GM23338 (cell line): ENCODE measurements around the gene MYO1E. TPM values are rescaled to one million over a fixed set of nuclear protein-coding genes. Genes with fewer than 3 reads are reported as not detected.

Experiments used
- ATAC-seq: fragments of 200-7000 bp; cut with Tn5 transposase; 3 replicates; pipeline ENCODE4 v1.9.1; 2020
- DNase-seq: peaks from one replicate; pipeline ENCODE4 v3.0.0-alpha.2; 2015; ENCODE audit warnings: low spot score
- H2AFZ ChIP-seq: fragments of 200-600 bp; sonication (generic); 2 replicates; pipeline ENCODE4 v1.8.0; 2016; ENCODE audit warnings: antibody characterized with exemption, mild to moderate bottlenecking, moderate library complexity
- H3F3A ChIP-seq: fragments of 200-600 bp; sonication (generic); replicated peaks from 2 replicates; pipeline ENCODE4 v1.8.0; 2017; ENCODE audit warnings: antibody characterized with exemption, mixed run types, low read depth
- H3K27ac ChIP-seq: fragments of 200-600 bp; sonication (generic); 2 replicates; pipeline ENCODE4 v1.6.1; 2016; ENCODE audit warnings: low read depth
- H3K27me3 ChIP-seq: fragments of 200-600 bp; sonication (generic); 2 replicates; pipeline ENCODE4 v1.8.0; 2016; ENCODE audit warnings: mild to moderate bottlenecking, mixed run types, moderate library complexity; ENCODE audit not compliant: insufficient read depth
- H3K36me3 ChIP-seq: fragments of 200-600 bp; sonication (generic); 2 replicates; pipeline ENCODE4 v1.8.0; 2016; ENCODE audit warnings: mild to moderate bottlenecking; ENCODE audit not compliant: insufficient read depth
- H3K4me1 ChIP-seq: fragments of 200-600 bp; sonication (generic); 2 replicates; pipeline ENCODE4 v1.8.0; 2016; ENCODE audit warnings: mild to moderate bottlenecking, moderate library complexity; ENCODE audit not compliant: insufficient read depth
- H3K4me2 ChIP-seq: fragments of 200-600 bp; sonication (generic); 2 replicates; pipeline ENCODE4 v1.7.1; 2017; ENCODE audit warnings: mixed run types
- H3K4me3 ChIP-seq: fragments of 200-600 bp; sonication (generic); 2 replicates; pipeline ENCODE4 v1.6.1; 2016; ENCODE audit warnings: mixed run types
- H3K79me2 ChIP-seq: fragments of 200-600 bp; sonication (generic); replicated peaks from 2 replicates; pipeline ENCODE4 v1.8.0; 2017; ENCODE audit warnings: mild to moderate bottlenecking; ENCODE audit not compliant: insufficient read depth
- H3K9me2 ChIP-seq: fragments of 200-600 bp; sonication (generic); 2 replicates; pipeline ENCODE4 v1.8.0; 2017; ENCODE audit not compliant: insufficient read depth
- H4K20me1 ChIP-seq: fragments of 200-600 bp; sonication (generic); replicated peaks from 2 replicates; pipeline ENCODE4 v1.8.0; 2017; ENCODE audit warnings: mild to moderate bottlenecking; ENCODE audit not compliant: insufficient read depth
- H3K27ac Mint-ChIP-seq: 2 replicates; pipeline ENCODE4 v1.8.0; 2020; ENCODE audit warnings: inconsistent platforms, mild to moderate bottlenecking, moderate library complexity, mixed read lengths
- H3K27me3 Mint-ChIP-seq: 3 replicates; pipeline ENCODE4 v1.8.0; 2022; ENCODE audit warnings: low read depth, mild to moderate bottlenecking, moderate library complexity, mixed read lengths, inconsistent platforms; ENCODE audit not compliant: insufficient read depth, poor library complexity
- H3K36me3 Mint-ChIP-seq: 3 replicates; pipeline ENCODE4 v1.8.0; 2021; ENCODE audit warnings: low read depth, mild to moderate bottlenecking, inconsistent platforms, moderate library complexity, mixed read lengths
- H3K4me1 Mint-ChIP-seq: 3 replicates; pipeline ENCODE4 v1.8.0; 2020; ENCODE audit warnings: mild to moderate bottlenecking, inconsistent platforms, mixed read lengths
- H3K4me3 Mint-ChIP-seq: 3 replicates; pipeline ENCODE4 v1.8.0; 2021; ENCODE audit warnings: moderate library complexity, mild to moderate bottlenecking, inconsistent platforms, mixed read lengths
- H3K9me3 Mint-ChIP-seq: 3 replicates; pipeline ENCODE4 v1.8.0; 2020; ENCODE audit warnings: moderate library complexity, mild to moderate bottlenecking, inconsistent platforms, mixed read lengths
- CREB1 ChIP-seq: fragments of 250-450 bp; sonication (Bioruptor Pico); IDR thresholded peaks from 2 replicates; pipeline ENCODE4 v1.5.0; 2020; ENCODE audit warnings: low read depth, mild to moderate bottlenecking, moderate library complexity
- CTCF ChIP-seq, 2 experiments: fragments of 200-600 bp in 1 of 2; sonication (generic) in 1 of 2; conservative IDR thresholded peaks; 2 replicates each; pipeline versions ENCODE4 v1.5.1 to v1.6.1; 2016 to 2017; ENCODE audit warnings: antibody characterized with exemption in 2 of 2, low read depth in 2 of 2, mild to moderate bottlenecking in 2 of 2, moderate library complexity in 1 of 2
- ETS1 ChIP-seq: IDR thresholded peaks from 2 replicates; pipeline ENCODE4 v1.6.1; 2016; ENCODE audit warnings: antibody characterized with exemption
- EZH2 ChIP-seq: fragments of 200-600 bp; sonication (generic); IDR thresholded peaks from one replicate; pipeline ENCODE4 v1.8.0; 2017; ENCODE audit warnings: antibody characterized with exemption, mild to moderate bottlenecking, low read depth; ENCODE audit not compliant: unreplicated experiment
- EZH2phosphoT487 ChIP-seq: fragments of 200-600 bp; sonication (generic); IDR thresholded peaks from one replicate; pipeline ENCODE4 v1.8.1; 2018; ENCODE audit warnings: antibody characterized with exemption; ENCODE audit not compliant: unreplicated experiment
- JUNB ChIP-seq: IDR thresholded peaks from one replicate; pipeline ENCODE4 v1.6.1; 2016; ENCODE audit warnings: antibody characterized with exemption; ENCODE audit not compliant: unreplicated experiment
- NANOG ChIP-seq: IDR thresholded peaks from 2 replicates; pipeline ENCODE4 v1.6.1; 2016; ENCODE audit warnings: antibody characterized with exemption, borderline replicate concordance
- POLR2AphosphoS5 ChIP-seq: IDR thresholded peaks from 2 replicates; pipeline ENCODE4 v1.6.1; 2016; ENCODE audit warnings: antibody characterized with exemption, low read depth
- REST ChIP-seq: IDR thresholded peaks from one replicate; pipeline ENCODE4 v1.6.1; 2018; ENCODE audit warnings: antibody characterized with exemption; ENCODE audit not compliant: unreplicated experiment
- STAT1 ChIP-seq: IDR thresholded peaks from one replicate; pipeline ENCODE4 v1.6.1; 2016; ENCODE audit warnings: antibody characterized with exemption; ENCODE audit not compliant: unreplicated experiment
- ZNF114 ChIP-seq: fragments of 250-450 bp; sonication (Bioruptor Pico); IDR thresholded peaks from 2 replicates; pipeline ENCODE4 v1.5.0; 2020; ENCODE audit warnings: mild to moderate bottlenecking, moderate library complexity
- ZNF331 ChIP-seq: fragments of 250-450 bp; sonication (Bioruptor Pico); IDR thresholded peaks from 2 replicates; pipeline ENCODE4 v1.5.0; 2020; ENCODE audit warnings: low read depth, mild to moderate bottlenecking, moderate library complexity
- ZNF462 ChIP-seq: fragments of 250-450 bp; sonication (Bioruptor Pico); IDR thresholded peaks from 2 replicates; pipeline ENCODE4 v1.5.0; 2020; ENCODE audit warnings: mild to moderate bottlenecking, moderate library complexity
- polyA plus RNA-seq: library from polyadenylated mRNA; unstranded; fragments of >200 nt; fragmentation: Nextera tagmentation; extraction: Ambion mirVana; gene quantifications from 2 replicates; pipeline ENCODE4 v1.2.1, GENCODE V29; 2016
- total RNA-seq: library from RNA; depleted of rRNA; stranded (reverse); fragments of >200 nt; shearing (Covaris generic); gene quantifications from 2 replicates; pipeline ENCODE4 v1.2.3, GENCODE V29; 2014

MYO1E gene
- total and polyA plus RNA-seq, 2 experiments from 2014 or later: 68.3 to 131 TPM

- Histone ChIP-seq H3K27ac (peak overlapping the region; percentile 65; the same call in 1 of the 2 replicates), H3K4me3 (peak overlapping the region; percentile 78)
Observed at GRCh38 chr15:59104602-59104911, 268.1 kb downstream of the MYO1E start.

More at GRCh38 chr15:59104602-59104911, 268.1 kb downstream of the MYO1E start:
- peaks cover 8% of the 10 kb centered on the region for H3K27me3 Mint-ChIP-seq
- no peaks in the 10 kb centered on the region for H3K27me3 ChIP-seq
- no peaks in the 10 kb centered on the region for H3K4me1 ChIP-seq
- H3K9me3 Mint-ChIP-seq: no peaks in the 10 kb centered on the region; the same call in 2 of the 3 replicates
- peaks cover 13% of the 10 kb centered on the region for H3K79me2 ChIP-seq
- 0 out of 2 replicates have a peak, but pooled peaks cover 9% of the 10 kb centered on the region for H4K20me1 ChIP-seq
- TF ChIP-seq JUNB (no peak), NANOG (no peak), POLR2AphosphoS5 (no peak), ZNF114 (CRISPR knock-in tag) (no peak), ZNF331 (CRISPR knock-in tag) (no peak), EZH2phosphoT487 (no peak), EZH2 (no peak), ZNF462 (CRISPR knock-in tag) (no peak), CREB1 (CRISPR knock-in tag) (no peak), STAT1 (no peak), ETS1 (no peak), REST (no peak), CTCF (conservative IDR thresholded peaks at IDR 0.05; ENCODE audit: low read depth in 2 of 2) (no peak)
- peak overlapping the region; percentile 99 for H3K4me3 Mint-ChIP-seq
- H3K4me1 Mint-ChIP-seq: peaks cover 7% of the 10 kb centered on the region; the same call in 2 of the 3 replicates
- H3K36me3 Mint-ChIP-seq: peaks cover 29% of the 10 kb centered on the region
- ATAC-seq: peak; percentile 38
- H3K4me2 ChIP-seq: peak overlapping the region; percentile 67
- DNase-seq: no peak
- H2AFZ ChIP-seq: no peak overlapping the region
- no peaks in the 10 kb centered on the region for H3F3A ChIP-seq
- peaks cover 18% of the 10 kb centered on the region for H3K36me3 ChIP-seq
- H3K9me2 ChIP-seq: no peaks in the 10 kb centered on the region
- peak overlapping the region; percentile 98 for H3K27ac Mint-ChIP-seq
